ENCODE data around the gene AKAP6.

The AKAP6 gene

DNA sequence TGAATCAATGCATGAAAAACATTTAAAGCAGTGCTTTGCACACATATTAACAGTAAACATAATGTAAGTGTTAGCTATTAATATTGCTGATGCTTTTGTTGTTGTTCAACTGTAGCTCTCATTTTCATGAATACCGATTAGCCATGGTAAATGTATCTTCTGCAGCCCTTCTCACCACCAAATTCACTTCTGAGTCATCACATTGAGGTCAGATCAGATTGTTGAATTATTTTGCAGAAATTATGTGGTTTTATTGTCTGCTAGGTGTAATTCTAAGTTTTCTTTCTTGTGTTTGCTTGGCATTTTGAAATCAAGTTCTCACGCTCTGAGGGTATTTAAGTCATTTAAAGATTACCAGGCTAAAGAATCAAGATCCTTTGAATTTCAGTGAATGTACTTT, 74.6 kb downstream of the AKAP6 start:
- TF ChIP-seq, protein P1, sequence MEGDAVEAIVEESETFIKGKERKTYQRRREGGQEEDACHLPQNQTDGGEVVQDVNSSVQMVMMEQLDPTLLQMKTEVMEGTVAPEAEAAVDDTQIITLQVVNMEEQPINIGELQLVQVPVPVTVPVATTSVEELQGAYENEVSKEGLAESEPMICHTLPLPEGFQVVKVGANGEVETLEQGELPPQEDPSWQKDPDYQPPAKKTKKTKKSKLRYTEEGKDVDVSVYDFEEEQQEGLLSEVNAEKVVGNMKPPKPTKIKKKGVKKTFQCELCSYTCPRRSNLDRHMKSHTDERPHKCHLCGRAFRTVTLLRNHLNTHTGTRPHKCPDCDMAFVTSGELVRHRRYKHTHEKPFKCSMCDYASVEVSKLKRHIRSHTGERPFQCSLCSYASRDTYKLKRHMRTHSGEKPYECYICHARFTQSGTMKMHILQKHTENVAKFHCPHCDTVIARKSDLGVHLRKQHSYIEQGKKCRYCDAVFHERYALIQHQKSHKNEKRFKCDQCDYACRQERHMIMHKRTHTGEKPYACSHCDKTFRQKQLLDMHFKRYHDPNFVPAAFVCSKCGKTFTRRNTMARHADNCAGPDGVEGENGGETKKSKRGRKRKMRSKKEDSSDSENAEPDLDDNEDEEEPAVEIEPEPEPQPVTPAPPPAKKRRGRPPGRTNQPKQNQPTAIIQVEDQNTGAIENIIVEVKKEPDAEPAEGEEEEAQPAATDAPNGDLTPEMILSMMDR (IDR thresholded peaks at IDR 0.05): no peak

DNA sequence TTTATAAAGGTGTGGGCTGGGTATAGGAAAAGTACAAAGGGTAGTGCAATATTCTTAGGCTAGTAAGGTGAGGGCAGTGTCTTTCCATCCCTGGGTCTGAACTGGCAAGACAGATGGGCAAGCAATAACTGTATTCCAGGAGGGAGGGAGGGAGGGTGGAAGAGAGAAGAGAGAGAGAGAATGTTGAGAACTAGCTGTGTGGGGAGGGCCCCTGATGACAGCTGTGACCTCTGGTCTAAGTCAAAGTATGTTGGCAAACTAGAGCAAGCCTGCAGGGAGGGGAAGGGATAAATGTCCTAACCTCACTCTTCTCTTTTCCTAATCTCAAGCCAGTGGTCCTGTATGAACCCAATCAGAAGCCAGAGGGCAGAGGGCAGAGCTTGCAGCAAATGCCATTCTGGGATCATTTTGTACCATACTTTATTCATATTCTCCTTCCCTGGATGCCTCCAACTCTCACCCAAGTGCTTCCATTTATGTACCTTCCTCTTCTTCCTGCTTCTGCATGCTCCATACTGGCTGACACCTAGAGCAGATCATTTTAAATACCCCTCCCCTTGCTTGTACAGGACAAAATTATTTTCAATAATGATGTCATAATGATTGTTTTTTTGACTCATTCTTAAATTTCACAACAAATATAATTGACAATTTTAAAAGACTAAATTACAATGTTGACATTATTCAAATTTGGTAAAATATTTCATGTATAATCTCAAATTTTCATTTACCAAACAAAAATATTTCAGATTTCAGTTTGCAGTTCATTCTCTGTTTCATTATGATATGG, 75.9 kb downstream of the AKAP6 start:
- TF ChIP-seq, protein P1 (IDR thresholded peaks at IDR 0.05): no peak

DNA sequence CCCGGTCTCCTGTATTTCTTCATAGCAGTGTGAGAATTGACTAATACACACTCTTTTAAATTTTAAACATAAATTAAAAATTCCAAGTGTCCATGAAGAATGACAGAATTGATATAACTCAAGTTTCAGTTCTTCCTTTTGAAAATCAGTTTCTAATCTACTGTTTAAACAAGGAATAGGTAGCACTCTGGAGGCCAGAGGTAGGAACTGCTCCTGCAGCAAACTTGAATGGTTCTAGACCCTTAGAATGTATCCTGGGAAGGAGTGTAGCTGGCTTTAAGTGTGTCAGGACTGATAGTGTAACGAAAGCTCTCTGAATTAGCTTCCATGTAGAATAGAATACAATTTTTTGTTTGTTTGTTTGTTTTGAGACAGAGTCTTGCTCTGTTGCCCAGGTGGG, 76.8 kb downstream of the AKAP6 start:
- TF ChIP-seq, protein P1 (IDR thresholded peaks at IDR 0.05): no peak

DNA sequence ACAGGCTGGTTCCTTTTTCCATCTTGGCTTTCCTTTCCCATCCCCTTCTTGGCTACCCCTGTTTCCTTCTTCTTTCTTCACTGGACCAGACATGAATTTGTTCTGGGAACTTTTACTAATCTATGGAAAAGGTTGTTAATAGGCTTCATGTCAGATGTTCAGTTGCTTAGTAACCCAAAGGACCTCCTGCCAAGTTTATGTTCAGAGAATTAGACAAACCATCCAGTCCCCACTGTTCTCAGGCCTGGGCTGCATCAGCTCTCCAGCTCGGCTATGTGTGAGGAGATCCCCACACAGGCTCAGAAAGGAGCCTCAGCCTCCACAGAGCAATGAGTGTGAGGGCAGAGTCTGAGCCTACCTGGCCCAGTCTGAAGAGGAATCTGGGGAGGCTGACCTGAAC, 78.0 kb downstream of the AKAP6 start:
- TF ChIP-seq, protein P1 (IDR thresholded peaks at IDR 0.05): no peak

DNA sequence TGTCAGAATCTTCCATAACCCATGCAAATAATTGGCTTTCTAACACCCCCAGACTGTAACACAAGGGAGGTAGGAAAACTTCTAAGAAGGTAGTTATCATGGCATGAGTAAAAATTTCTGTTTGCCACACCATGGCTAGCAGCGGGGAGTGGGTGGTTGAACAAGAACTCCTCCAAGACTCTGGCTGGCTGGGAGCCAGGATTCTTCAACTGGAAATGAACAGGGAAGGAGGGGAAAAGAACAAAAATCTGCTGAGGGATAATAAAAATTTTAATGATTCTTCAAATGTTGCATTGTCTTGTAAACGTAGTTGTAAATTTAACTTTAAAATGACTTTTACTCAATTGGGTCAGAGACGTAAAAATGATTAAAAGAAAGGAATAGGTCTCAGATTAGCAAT, 78.9 kb downstream of the AKAP6 start:
- TF ChIP-seq, protein P1 (IDR thresholded peaks at IDR 0.05): no peak

DNA sequence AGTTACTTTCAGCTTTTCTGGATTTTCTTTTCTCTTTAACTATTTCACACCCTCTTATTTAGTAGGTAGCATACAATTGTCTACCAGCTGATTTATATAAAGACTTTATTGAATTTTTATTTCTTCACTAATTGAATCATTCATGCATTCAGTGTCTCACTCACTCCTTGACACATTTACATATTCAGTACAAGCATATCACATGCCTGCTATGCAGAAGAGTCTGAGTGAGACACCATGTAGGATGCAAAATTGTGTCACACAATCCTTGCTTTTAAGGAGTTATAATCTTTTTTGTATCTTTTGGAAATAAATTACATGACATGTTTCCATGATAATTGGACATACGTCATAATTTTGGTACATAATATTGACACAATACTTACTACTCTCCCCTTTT, 83.0 kb downstream of the AKAP6 start:
- TF ChIP-seq, protein P1 (IDR thresholded peaks at IDR 0.05): no peak

DNA sequence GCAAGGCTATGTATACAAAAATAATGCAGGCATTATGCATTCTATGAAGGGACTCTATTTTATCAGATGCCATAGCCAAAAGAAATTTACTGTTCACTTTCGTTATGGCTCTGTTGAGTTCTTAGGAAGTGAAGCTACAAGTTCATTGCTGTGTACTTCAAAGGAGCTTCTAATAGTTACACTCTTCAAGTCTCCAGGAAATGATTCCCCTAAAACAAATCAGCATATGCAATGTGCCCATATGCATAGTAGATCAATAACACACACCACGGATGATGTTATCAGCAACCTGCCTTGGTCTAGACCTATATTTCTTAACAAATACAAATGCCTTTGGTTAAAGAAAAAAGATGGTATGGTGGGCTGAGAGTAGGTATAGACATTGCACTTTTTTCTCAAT, 83.4 kb downstream of the AKAP6 start:
- TF ChIP-seq, protein P1 (IDR thresholded peaks at IDR 0.05): no peak
